Measurements from ENCODE around the gene ZBTB7C. TPM values are rescaled to one million over a fixed set of nuclear protein-coding genes. Genes with fewer than 3 reads are reported as not detected.

ZBTB7C gene
- total RNA-seq (2014; rRNA removed; shearing (Covaris generic)) (not detected in 2 replicates), total RNA-seq (2022) (not detected in 2 replicates), Bru-seq, nascent RNA (not detected), BruChase-seq, experiment 1, labeled RNA remaining after a 6-hour chase (not detected), BruChase-seq, experiment 2, labeled RNA remaining after a 2-hour chase (not detected)
- long read RNA-seq: 0 reads

DNA sequence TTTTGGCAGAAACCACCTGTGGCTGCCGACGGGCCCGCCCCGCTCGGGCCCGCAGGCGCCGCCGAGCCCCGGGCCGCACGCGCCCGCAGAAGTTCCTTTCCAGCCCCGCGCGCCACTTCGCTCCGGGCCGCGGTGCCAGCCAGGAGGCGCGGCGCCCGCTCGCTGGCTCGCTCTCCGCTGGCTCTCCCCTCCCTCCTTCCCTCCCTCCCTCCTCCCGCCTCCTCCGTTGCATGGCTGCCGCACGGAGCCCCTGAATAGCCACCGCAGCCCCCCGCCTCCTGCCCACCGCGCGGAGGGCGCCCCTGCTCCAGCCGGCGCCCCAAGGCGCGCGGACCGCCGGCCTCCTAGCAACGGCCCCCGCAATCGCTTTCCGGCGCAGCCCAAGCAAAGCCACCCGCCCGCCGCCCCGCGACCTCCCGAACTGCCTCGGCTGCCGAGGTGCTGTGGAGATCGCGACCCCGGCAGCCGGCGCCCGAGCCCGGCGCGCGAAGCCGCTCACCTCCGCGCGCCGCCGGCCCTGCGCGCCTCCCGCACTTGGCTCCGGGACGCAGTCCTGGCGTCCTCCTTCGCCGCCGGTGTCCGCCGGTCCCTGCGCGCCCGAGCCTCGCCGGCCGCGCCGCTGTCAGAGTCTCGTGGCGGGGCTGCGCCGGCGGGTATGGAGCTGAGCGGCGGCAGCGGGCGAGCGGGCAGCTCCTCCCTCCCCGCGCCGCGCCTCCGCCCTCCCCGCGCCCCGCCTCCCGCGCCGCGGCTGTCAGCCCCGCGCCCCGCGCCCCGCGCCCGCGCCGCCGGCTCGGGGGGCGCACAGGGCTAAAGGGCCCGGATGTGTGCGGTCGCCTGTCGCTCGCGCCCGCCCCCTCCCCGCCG lies at the start of gene ZBTB7C:
TSS of gene ZBTB7C (minus strand) at position 657 of the 864 bp plus-strand sequence.
- no peak within 1 kb of the TSS for H2AFZ ChIP-seq (ENCODE audit: low read length)
- H3K36me3 ChIP-seq (ENCODE audit: insufficient read depth, low read length): no peaks in the 10 kb centered on the region
- no peaks in the 10 kb centered on the region for H3K79me2 ChIP-seq (ENCODE audit: insufficient read depth, low read depth, low read length)
- H3K9me2 ChIP-seq (ENCODE audit: insufficient read depth, low read length): no peaks in the 10 kb centered on the region
- H3K27ac ChIP-seq (ENCODE audit: low read depth, low read length, poor library complexity, severe bottlenecking): no peak within 1 kb of the TSS
- POLR2A ChIA-PET: no interaction called here
- no peak for DNase-seq (ENCODE audit: low spot score)
- TF ChIP-seq, protein P1, sequence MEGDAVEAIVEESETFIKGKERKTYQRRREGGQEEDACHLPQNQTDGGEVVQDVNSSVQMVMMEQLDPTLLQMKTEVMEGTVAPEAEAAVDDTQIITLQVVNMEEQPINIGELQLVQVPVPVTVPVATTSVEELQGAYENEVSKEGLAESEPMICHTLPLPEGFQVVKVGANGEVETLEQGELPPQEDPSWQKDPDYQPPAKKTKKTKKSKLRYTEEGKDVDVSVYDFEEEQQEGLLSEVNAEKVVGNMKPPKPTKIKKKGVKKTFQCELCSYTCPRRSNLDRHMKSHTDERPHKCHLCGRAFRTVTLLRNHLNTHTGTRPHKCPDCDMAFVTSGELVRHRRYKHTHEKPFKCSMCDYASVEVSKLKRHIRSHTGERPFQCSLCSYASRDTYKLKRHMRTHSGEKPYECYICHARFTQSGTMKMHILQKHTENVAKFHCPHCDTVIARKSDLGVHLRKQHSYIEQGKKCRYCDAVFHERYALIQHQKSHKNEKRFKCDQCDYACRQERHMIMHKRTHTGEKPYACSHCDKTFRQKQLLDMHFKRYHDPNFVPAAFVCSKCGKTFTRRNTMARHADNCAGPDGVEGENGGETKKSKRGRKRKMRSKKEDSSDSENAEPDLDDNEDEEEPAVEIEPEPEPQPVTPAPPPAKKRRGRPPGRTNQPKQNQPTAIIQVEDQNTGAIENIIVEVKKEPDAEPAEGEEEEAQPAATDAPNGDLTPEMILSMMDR (conservative IDR thresholded peaks at IDR 0.05; ENCODE audit: low read length): no peak
- TF ChIP-seq EZH2phosphoT487 (IDR thresholded peaks at IDR 0.05; ENCODE audit: borderline replicate concordance, low read depth, low read length): no peak
- CTCF ChIA-PET (ENCODE audit: unreplicated experiment): no interaction called here
- intact Hi-C loops (cut with micrococcal nuclease; ENCODE audit: unreplicated experiment): no loop called here
- no peaks in the 10 kb centered on the region for H4K20me1 ChIP-seq (ENCODE audit: insufficient read depth, low read length)
- no peaks in the 10 kb centered on the region for H3K4me1 ChIP-seq (ENCODE audit: insufficient read depth, low read length, poor library complexity, severe bottlenecking)
- H3K9me3 ChIP-seq (ENCODE audit: low read length): no peaks in the 10 kb centered on the region
- H3K4me2 ChIP-seq (ENCODE audit: low read length): peak within 1 kb of the TSS; percentile 72
- peak within 1 kb of the TSS; percentile 67 for H3K4me3 ChIP-seq (ENCODE audit: low read depth, low read length, poor library complexity, severe bottlenecking)
- no TSS peak for BruUV-seq (replicated peaks)

DNA sequence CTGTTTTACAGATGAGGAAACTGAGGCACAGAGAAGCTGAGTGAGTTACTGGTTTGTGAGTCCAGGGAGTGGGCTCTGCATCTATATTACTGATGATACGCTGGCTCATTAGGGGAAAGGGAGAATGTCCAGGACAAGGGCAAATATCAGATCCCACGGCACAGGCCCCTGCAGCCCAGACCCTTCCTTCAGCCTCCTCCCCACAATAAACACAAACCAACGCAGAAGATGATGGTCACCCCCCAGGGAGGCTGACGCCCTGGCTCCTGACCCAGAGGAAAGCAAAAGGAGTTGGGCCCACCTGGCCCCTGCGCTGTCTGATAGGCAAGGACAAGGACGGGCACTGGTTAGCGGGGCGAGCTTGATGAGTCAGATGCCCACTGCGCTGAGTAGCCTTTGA lies 47.7 kb upstream of the ZBTB7C start:
- POLR2A ChIA-PET: interaction anchor here (0.6 kb wide), 1 partner anchor 104 kb away, joined by 6 read pairs; no protein-coding TSS in a partner anchor
- BruUV-seq (replicated peaks): no TSS peak
- intact Hi-C loops (cut with micrococcal nuclease; ENCODE audit: unreplicated experiment): no loop called here

More for the DNA sequence above, 47.7 kb upstream of the ZBTB7C start:
- Histone ChIP-seq H2AFZ (ENCODE audit: low read length) (no peak overlapping the region), H3K36me3 (ENCODE audit: insufficient read depth, low read length) (no peaks in the 10 kb centered on the region), H3K79me2 (ENCODE audit: insufficient read depth, low read depth, low read length) (no peaks in the 10 kb centered on the region), H4K20me1 (ENCODE audit: insufficient read depth, low read length) (no peaks in the 10 kb centered on the region), H3K9me3 (ENCODE audit: low read length) (no peaks in the 10 kb centered on the region), H3K27ac (ENCODE audit: low read depth, low read length, poor library complexity, severe bottlenecking) (no peak overlapping the region), H3K9me2 (ENCODE audit: insufficient read depth, low read length) (no peaks in the 10 kb centered on the region), H3K4me2 (ENCODE audit: low read length) (no peak overlapping the region), H3K4me1 (ENCODE audit: insufficient read depth, low read length, poor library complexity, severe bottlenecking) (no peaks in the 10 kb centered on the region), H3K4me3 (ENCODE audit: low read depth, low read length, poor library complexity, severe bottlenecking) (no peak overlapping the region)
- no peak for DNase-seq (ENCODE audit: low spot score)
- TF ChIP-seq, protein P1 (conservative IDR thresholded peaks at IDR 0.05; ENCODE audit: low read length): no peak
- no peak for TF ChIP-seq EZH2phosphoT487 (IDR thresholded peaks at IDR 0.05; ENCODE audit: borderline replicate concordance, low read depth, low read length)
- CTCF ChIA-PET (ENCODE audit: unreplicated experiment): no interaction called here

Data from OCI-LY7 (cell line).